ENCODE measurements around the gene S100P.
A peak's percentile ranks its signal among the peaks of the same experiment; 100 is the strongest.
"Not testable (repeated sequence)": the region's sequence is repeated elsewhere in the genome, so short reads cannot be mapped to it uniquely, and the experiment has no call there.

Gene S100P

GRCh38 chr4:6693231-6694176 is at the start of gene S100P:
TSS of gene S100P (plus strand) at chr4:6693878. CDS start at chr4:6693933, 55 bp downstream.
- DNase-seq (ENCODE audit: low read depth in 2 of 2): no peak

GRCh38 chr4:6644792-6645530 is 48.7 kb upstream of the S100P start:
- no peak for DNase-seq (ENCODE audit: low read depth in 2 of 2)

GRCh38 chr4:6647169-6647568 is 46.5 kb upstream of the S100P start:
- no peak for DNase-seq (ENCODE audit: low read depth in 2 of 2)

- DNase-seq (ENCODE audit: low read depth in 2 of 2): no peak
Observed at GRCh38 chr4:6647582-6648230, 46.0 kb upstream of the S100P start.

- DNase-seq (ENCODE audit: low read depth in 2 of 2): no peak
Observed at GRCh38 chr4:6649216-6649615, 44.5 kb upstream of the S100P start.

GRCh38 chr4:6654211-6654610 is 39.5 kb upstream of the S100P start:
- DNase-seq (ENCODE audit: low read depth in 2 of 2): not testable (repeated sequence)

GRCh38 chr4:6655291-6655690 is 38.4 kb upstream of the S100P start:
- not testable (repeated sequence) for DNase-seq (ENCODE audit: low read depth in 2 of 2)

GRCh38 chr4:6655924-6656323 is 37.8 kb upstream of the S100P start:
- no peak for DNase-seq (ENCODE audit: low read depth in 2 of 2)

GRCh38 chr4:6657242-6658208 is 36.2 kb upstream of the S100P start:
- DNase-seq (ENCODE audit: low read depth in 2 of 2): no peak

- no peak for DNase-seq (ENCODE audit: low read depth in 2 of 2)
Observed at GRCh38 chr4:6658209-6658595, 35.5 kb upstream of the S100P start.

- peak in 1 of 2 donors; percentile 31 for DNase-seq (ENCODE audit: low read depth in 2 of 2)
Observed at GRCh38 chr4:6658597-6659075, 35.0 kb upstream of the S100P start.

- no peak for DNase-seq (ENCODE audit: low read depth in 2 of 2)
Observed at GRCh38 chr4:6659897-6660296, 33.8 kb upstream of the S100P start.

GRCh38 chr4:6660430-6660829 is 33.2 kb upstream of the S100P start:
- DNase-seq (ENCODE audit: low read depth in 2 of 2): no peak

- no peak for DNase-seq (ENCODE audit: low read depth in 2 of 2)
Observed at GRCh38 chr4:6662591-6662990, 31.1 kb upstream of the S100P start.

- no peak for DNase-seq (ENCODE audit: low read depth in 2 of 2)
Observed at GRCh38 chr4:6663596-6664393, 29.9 kb upstream of the S100P start.

GRCh38 chr4:6665320-6665654 is 28.4 kb upstream of the S100P start:
- no peak for DNase-seq (ENCODE audit: low read depth in 2 of 2)

- DNase-seq (ENCODE audit: low read depth in 2 of 2): no peak
Observed at GRCh38 chr4:6668391-6668790, 25.3 kb upstream of the S100P start.

- DNase-seq (ENCODE audit: low read depth in 2 of 2): no peak
Observed at GRCh38 chr4:6671648-6672047, 22.0 kb upstream of the S100P start.

GRCh38 chr4:6672131-6672530 is 21.5 kb upstream of the S100P start:
- no peak for DNase-seq (ENCODE audit: low read depth in 2 of 2)

GRCh38 chr4:6672541-6673190 is 21.0 kb upstream of the S100P start:
- not testable (repeated sequence) for DNase-seq (ENCODE audit: low read depth in 2 of 2)
